OCI-LY1 (cell line): ENCODE data around the gene ZBTB8A.

ENCODE experiments used
- EZH2 ChIP-seq: fragments of 200-600 bp; sonication (generic), shearing (Covaris generic); IDR thresholded peaks from 2 replicates; pipeline ENCODE4 v1.8.0; 2017; ENCODE audit warnings: borderline replicate concordance, mixed run types, mild to moderate bottlenecking, antibody characterized with exemption, low read length, moderate library complexity, mixed read lengths
- TF ChIP-seq, protein P1 (sequence below): fragments of 200-600 bp; sonication (generic), shearing (Covaris generic); IDR thresholded peaks from 2 replicates; pipeline ENCODE4 v1.5.1; 2017; ENCODE audit warnings: mild to moderate bottlenecking, antibody characterized with exemption, low read length, moderate library complexity, mixed read lengths

- TF ChIP-seq, protein P1, sequence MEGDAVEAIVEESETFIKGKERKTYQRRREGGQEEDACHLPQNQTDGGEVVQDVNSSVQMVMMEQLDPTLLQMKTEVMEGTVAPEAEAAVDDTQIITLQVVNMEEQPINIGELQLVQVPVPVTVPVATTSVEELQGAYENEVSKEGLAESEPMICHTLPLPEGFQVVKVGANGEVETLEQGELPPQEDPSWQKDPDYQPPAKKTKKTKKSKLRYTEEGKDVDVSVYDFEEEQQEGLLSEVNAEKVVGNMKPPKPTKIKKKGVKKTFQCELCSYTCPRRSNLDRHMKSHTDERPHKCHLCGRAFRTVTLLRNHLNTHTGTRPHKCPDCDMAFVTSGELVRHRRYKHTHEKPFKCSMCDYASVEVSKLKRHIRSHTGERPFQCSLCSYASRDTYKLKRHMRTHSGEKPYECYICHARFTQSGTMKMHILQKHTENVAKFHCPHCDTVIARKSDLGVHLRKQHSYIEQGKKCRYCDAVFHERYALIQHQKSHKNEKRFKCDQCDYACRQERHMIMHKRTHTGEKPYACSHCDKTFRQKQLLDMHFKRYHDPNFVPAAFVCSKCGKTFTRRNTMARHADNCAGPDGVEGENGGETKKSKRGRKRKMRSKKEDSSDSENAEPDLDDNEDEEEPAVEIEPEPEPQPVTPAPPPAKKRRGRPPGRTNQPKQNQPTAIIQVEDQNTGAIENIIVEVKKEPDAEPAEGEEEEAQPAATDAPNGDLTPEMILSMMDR, result peak; percentile 33; the same call in 1 of the 2 replicates
- TF ChIP-seq EZH2, result no peak
These were observed 18.1 kb upstream of the ZBTB8A start for GRCh38 chr1:32521165-32521564.
